OCI-LY3 (cell line): ENCODE measurements around the gene ANXA4.

Experiments
- EZH2phosphoT487 ChIP-seq: fragments of 200-600 bp; shearing (Covaris generic); IDR thresholded peaks from 2 replicates; pipeline ENCODE4 v1.6.1; 2018; ENCODE audit warnings: antibody characterized with exemption, mixed run types, low read depth
- TF ChIP-seq, protein P1 (sequence below): fragments of 200-600, 300-600 bp; sonication (generic); IDR thresholded peaks from 2 replicates; pipeline ENCODE4 v1.5.1; 2014; ENCODE audit warnings: antibody characterized with exemption, low read length, low read depth

DNA sequence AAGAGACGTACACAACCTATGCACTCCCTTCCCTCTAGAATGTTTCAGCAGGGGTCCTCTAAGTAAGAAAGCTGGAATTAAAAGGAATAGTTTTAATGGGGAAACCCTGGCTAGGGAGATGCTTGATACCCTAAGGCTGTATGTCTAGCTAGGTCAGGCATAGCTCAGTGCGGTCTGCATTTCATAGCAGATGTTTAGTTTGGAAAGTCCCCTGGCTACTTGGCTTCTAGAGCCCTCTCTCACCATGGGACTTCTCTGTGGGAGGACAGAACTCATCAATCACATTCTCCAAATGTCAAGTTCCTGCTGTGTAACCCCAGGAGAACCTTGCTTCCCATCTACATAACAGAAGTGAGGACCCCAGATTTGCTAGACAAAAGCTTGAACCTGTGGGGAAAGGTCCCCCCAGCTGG is 24.1 kb upstream of the ANXA4 start:
- TF ChIP-seq, protein P1, sequence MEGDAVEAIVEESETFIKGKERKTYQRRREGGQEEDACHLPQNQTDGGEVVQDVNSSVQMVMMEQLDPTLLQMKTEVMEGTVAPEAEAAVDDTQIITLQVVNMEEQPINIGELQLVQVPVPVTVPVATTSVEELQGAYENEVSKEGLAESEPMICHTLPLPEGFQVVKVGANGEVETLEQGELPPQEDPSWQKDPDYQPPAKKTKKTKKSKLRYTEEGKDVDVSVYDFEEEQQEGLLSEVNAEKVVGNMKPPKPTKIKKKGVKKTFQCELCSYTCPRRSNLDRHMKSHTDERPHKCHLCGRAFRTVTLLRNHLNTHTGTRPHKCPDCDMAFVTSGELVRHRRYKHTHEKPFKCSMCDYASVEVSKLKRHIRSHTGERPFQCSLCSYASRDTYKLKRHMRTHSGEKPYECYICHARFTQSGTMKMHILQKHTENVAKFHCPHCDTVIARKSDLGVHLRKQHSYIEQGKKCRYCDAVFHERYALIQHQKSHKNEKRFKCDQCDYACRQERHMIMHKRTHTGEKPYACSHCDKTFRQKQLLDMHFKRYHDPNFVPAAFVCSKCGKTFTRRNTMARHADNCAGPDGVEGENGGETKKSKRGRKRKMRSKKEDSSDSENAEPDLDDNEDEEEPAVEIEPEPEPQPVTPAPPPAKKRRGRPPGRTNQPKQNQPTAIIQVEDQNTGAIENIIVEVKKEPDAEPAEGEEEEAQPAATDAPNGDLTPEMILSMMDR = no peak
- TF ChIP-seq EZH2phosphoT487 = no peak
